ENCODE data around the gene SIRPB1.

SIRPB1 gene

DNA sequence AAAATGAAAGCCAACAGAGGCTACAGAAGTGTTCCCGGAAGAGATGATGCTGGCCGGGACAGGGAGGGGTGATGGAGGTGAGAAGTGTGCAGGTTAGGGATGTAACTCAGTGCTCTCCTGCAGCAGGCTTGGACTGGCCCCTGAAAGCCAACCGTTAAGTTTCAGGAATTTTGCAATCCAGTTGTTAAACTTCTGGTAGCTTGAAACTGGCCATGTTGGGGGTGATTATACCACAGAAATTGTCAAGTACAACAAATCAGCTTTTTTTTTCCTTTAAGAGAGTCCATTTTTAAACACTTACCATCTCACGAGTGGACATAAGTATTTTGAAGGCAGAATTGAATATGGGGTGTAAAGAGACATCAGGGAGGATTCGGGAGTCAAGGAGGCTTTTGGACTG is 8.8 kb upstream of the SIRPB1 start:
- Histone ChIP-seq H3K9ac (ENCODE audit: low read length in 5 of 5) (no peak overlapping the region), H3K27ac (ENCODE audit: low read depth, low read length) (no peak overlapping the region), H3K4me1 (ENCODE audit: control insufficient read depth in 5 of 5, insufficient read depth in 5 of 5, low read length in 5 of 5) (peaks cover 0 to 3% (median 0%) of the 10 kb centered on the region in 5 donors), H3K27me3 (ENCODE audit: control insufficient read depth in 5 of 5, insufficient read depth in 4 of 5, low read length in 5 of 5) (no peaks in the 10 kb centered on the region), H3K9me3 (ENCODE audit: control insufficient read depth in 5 of 5, low read length in 5 of 5) (no peaks in the 10 kb centered on the region), H3K4me3 (ENCODE audit: low read depth in 1 of 5, low read length in 5 of 5) (no peak overlapping the region), H3K36me3 (ENCODE audit: control insufficient read depth in 5 of 5, insufficient read depth in 5 of 5, low read length in 5 of 5) (no peaks in the 10 kb centered on the region)

DNA sequence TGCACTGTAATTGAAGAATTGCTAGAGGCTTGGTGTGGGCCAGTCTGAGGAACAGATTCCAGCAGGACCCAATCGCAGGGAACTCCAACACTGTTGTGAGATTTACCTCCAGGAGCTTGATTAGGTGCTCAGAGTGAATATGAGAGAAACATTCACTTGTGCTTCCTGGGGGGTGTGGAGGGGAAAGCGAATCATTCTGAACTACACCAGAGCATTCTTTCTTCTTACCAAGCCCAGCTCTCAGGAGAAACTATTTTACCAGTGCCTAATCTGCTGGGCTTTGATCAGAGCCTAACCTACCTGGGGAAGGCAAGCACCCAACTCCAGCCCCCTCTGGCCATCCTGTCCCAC is 7.4 kb upstream of the SIRPB1 start:
- Histone ChIP-seq H3K36me3 (ENCODE audit: control insufficient read depth in 5 of 5, insufficient read depth in 5 of 5, low read length in 5 of 5) (no peaks in the 10 kb centered on the region), H3K4me1 (ENCODE audit: control insufficient read depth in 5 of 5, insufficient read depth in 5 of 5, low read length in 5 of 5) (peaks cover 0 to 3% (median 0%) of the 10 kb centered on the region in 5 donors), H3K27ac (ENCODE audit: low read depth, low read length) (no peak overlapping the region), H3K9ac (ENCODE audit: low read length in 5 of 5) (no peak overlapping the region), H3K4me3 (ENCODE audit: low read depth in 1 of 5, low read length in 5 of 5) (no peak overlapping the region), H3K9me3 (ENCODE audit: control insufficient read depth in 5 of 5, low read length in 5 of 5) (no peaks in the 10 kb centered on the region), H3K27me3 (ENCODE audit: control insufficient read depth in 5 of 5, insufficient read depth in 4 of 5, low read length in 5 of 5) (no peaks in the 10 kb centered on the region)

DNA sequence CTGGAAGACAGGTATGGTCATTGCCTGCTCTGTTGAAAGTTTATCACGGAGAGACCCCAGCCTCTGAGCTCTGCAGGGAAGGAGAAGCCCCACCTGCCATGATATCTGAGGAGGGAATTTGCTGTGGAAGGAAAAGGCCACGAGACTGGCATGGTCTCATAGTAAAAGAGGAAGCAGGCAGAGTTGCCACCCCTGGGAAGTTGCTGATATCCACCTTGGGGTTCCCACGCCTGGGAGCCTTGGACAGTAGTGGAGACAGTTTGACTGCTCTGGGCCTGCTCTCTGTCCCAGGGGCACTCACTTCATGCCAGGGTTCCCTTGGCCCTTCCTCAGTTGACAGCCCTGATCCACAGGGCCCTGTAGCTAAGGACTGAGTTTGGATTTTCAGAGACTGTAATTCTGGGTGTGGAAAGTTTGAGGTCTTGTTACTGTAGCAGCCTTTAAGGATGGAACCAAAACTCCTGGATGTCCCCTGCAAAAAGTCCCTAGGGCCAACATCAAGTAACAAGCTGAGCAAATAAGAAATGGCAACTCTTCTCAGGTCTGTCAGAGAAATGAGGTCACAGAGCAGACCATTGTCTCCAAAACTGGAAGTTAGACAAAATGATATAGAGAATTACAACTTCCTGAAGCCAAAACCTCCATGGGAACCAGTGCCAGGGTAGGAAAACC is 6.9 kb upstream of the SIRPB1 start:
- H3K27ac ChIP-seq (ENCODE audit: low read depth, low read length), result no peak overlapping the region
- H3K9ac ChIP-seq (ENCODE audit: low read length in 5 of 5), result no peak overlapping the region
- H3K27me3 ChIP-seq (ENCODE audit: control insufficient read depth in 5 of 5, insufficient read depth in 4 of 5, low read length in 5 of 5), result no peaks in the 10 kb centered on the region
- H3K4me1 ChIP-seq (ENCODE audit: control insufficient read depth in 5 of 5, insufficient read depth in 5 of 5, low read length in 5 of 5), result peaks cover 0 to 3% (median 0%) of the 10 kb centered on the region in 5 donors
- H3K36me3 ChIP-seq (ENCODE audit: control insufficient read depth in 5 of 5, insufficient read depth in 5 of 5, low read length in 5 of 5), result no peaks in the 10 kb centered on the region
- H3K9me3 ChIP-seq (ENCODE audit: control insufficient read depth in 5 of 5, low read length in 5 of 5), result no peaks in the 10 kb centered on the region
- H3K4me3 ChIP-seq (ENCODE audit: low read depth in 1 of 5, low read length in 5 of 5), result no peak overlapping the region

DNA sequence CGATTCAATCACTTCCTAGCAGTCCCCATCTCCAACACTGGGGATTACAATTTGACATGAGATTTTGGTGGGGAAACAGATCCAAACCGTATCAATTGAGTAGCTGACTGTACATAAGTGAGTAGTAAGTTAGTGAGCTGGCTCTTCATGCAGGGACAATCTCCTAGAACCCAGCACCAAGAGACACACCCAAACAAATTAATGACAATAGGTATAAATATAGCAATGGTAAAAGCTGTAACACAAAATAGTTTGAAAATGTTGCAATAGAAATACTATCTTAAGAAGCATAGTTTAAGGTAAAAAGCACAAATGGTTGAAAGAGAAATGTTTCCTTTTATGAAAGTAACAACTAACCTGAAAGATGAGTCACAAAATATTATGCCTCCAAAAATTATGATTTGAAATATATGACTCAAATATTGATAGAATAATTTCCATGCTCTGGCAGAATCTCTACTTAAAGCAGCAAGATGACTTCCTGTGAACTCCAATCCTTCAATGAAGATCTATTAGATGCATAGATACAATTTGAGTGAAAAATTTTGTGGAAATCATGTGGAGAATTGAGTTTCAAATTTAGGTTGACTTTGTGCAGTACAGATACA is 5.4 kb upstream of the SIRPB1 start:
- Histone ChIP-seq H3K4me1 (ENCODE audit: control insufficient read depth in 5 of 5, insufficient read depth in 5 of 5, low read length in 5 of 5) (peaks cover 0 to 6% (median 0%) of the 10 kb centered on the region in 5 donors), H3K9ac (ENCODE audit: low read length in 5 of 5) (no peak overlapping the region), H3K36me3 (ENCODE audit: control insufficient read depth in 5 of 5, insufficient read depth in 5 of 5, low read length in 5 of 5) (no peaks in the 10 kb centered on the region), H3K4me3 (ENCODE audit: low read depth in 1 of 5, low read length in 5 of 5) (no peak overlapping the region), H3K27ac (ENCODE audit: low read depth, low read length) (no peak overlapping the region), H3K27me3 (ENCODE audit: control insufficient read depth in 5 of 5, insufficient read depth in 4 of 5, low read length in 5 of 5) (no peaks in the 10 kb centered on the region), H3K9me3 (ENCODE audit: control insufficient read depth in 5 of 5, low read length in 5 of 5) (no peaks in the 10 kb centered on the region)

DNA sequence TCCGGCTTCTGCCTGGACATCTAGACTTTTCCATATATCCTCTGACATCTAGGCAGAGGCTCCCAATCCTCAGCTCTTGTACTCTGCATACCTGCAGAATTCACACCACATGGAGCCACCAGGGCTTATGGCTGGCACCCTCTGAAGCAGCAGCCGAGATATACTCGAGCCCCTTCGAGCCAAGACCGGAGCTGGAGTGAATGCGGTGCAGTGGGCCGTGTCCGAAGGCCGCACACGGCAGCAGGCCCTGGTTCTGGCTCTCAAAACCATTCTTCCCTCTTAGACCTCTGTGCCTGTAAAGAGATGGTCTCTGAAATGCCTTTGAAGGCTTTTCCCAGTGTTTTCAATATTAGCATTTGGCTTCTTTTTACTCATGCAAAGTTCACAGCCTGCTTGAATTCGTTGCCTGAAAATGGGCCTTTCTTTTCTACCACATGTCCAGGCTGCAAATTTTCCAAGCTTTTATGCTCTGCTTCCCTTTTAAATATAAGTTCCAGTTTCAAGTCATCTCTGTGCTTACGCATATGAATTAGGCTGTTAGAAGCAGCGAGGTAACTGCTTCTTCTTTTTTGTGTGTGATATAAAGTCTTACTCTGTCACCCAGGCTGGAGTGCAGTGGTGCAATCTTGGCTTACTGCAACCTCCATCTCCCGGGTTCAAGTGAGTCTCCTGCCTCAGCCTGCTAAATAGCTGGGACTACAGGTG is 3.8 kb upstream of the SIRPB1 start:
- Histone ChIP-seq H3K27ac (ENCODE audit: low read depth, low read length) (no peak overlapping the region), H3K9ac (ENCODE audit: low read length in 5 of 5) (no peak overlapping the region), H3K27me3 (ENCODE audit: control insufficient read depth in 5 of 5, insufficient read depth in 4 of 5, low read length in 5 of 5) (no peaks in the 10 kb centered on the region), H3K4me1 (ENCODE audit: control insufficient read depth in 5 of 5, insufficient read depth in 5 of 5, low read length in 5 of 5) (peaks cover 0 to 13% (median 0%) of the 10 kb centered on the region in 5 donors), H3K9me3 (ENCODE audit: control insufficient read depth in 5 of 5, low read length in 5 of 5) (peaks cover 0 to 8% (median 7%) of the 10 kb centered on the region in 5 donors), H3K4me3 (ENCODE audit: low read depth in 1 of 5, low read length in 5 of 5) (no peak overlapping the region), H3K36me3 (ENCODE audit: control insufficient read depth in 5 of 5, insufficient read depth in 5 of 5, low read length in 5 of 5) (no peaks in the 10 kb centered on the region)

DNA sequence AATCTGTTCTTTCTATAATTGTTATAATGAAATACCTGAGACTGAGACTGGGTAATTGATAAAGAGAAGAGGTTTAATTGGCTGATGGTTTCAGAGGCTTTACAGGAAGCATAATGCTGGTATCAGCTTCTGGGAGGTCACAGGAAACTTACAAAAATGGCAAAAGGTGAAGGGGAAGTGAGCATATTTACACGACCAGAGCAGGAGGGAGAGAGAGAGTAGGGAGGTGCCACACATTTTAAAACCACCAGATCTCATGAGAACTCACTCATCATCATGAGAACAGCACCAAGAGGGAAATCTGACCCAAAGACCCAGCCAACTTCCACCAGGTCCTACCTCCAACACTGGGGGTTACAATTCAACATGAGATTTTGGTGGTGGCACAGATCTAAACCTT is 2.6 kb upstream of the SIRPB1 start:
- H3K9ac ChIP-seq (ENCODE audit: low read length in 5 of 5), result no peak overlapping the region
- no peak overlapping the region for H3K4me3 ChIP-seq (ENCODE audit: low read depth in 1 of 5, low read length in 5 of 5)
- peaks cover 0 to 13% (median under 1%) of the 10 kb centered on the region in 5 donors for H3K4me1 ChIP-seq (ENCODE audit: control insufficient read depth in 5 of 5, insufficient read depth in 5 of 5, low read length in 5 of 5)
- no peak overlapping the region for H3K27ac ChIP-seq (ENCODE audit: low read depth, low read length)
- no peaks in the 10 kb centered on the region for H3K27me3 ChIP-seq (ENCODE audit: control insufficient read depth in 5 of 5, insufficient read depth in 4 of 5, low read length in 5 of 5)
- peaks cover 0 to 11% (median 8%) of the 10 kb centered on the region in 5 donors for H3K9me3 ChIP-seq (ENCODE audit: control insufficient read depth in 5 of 5, low read length in 5 of 5)
- H3K36me3 ChIP-seq (ENCODE audit: control insufficient read depth in 5 of 5, insufficient read depth in 5 of 5, low read length in 5 of 5), result no peaks in the 10 kb centered on the region

DNA sequence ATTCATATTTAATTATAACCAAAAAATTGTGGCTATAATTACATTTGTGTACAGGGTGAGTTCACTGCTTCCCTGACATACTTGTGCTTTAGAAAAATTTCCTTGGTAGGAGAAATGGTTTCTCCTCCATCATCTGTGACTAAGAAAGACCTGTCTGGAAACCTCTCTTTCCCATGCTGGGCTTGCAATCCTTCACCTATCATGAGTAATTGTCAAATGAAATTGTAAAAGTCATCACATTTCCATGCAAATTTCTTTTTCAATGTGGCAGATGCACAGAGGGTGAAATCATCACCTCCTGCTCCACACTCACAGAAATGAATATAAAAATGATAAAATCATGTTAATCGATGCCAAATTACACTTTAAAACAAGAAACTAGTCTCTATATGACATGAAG is 1.5 kb upstream of the SIRPB1 start:
- Histone ChIP-seq H3K9ac (ENCODE audit: low read length in 5 of 5) (no peak overlapping the region), H3K4me1 (ENCODE audit: control insufficient read depth in 5 of 5, insufficient read depth in 5 of 5, low read length in 5 of 5) (peaks cover 0 to 11% (median 0%) of the 10 kb centered on the region in 5 donors), H3K36me3 (ENCODE audit: control insufficient read depth in 5 of 5, insufficient read depth in 5 of 5, low read length in 5 of 5) (no peaks in the 10 kb centered on the region), H3K9me3 (ENCODE audit: control insufficient read depth in 5 of 5, low read length in 5 of 5) (peaks cover 0 to 11% (median 8%) of the 10 kb centered on the region in 5 donors), H3K27ac (ENCODE audit: low read depth, low read length) (no peak overlapping the region), H3K4me3 (ENCODE audit: low read depth in 1 of 5, low read length in 5 of 5) (no peak overlapping the region), H3K27me3 (ENCODE audit: control insufficient read depth in 5 of 5, insufficient read depth in 4 of 5, low read length in 5 of 5) (no peaks in the 10 kb centered on the region)

DNA sequence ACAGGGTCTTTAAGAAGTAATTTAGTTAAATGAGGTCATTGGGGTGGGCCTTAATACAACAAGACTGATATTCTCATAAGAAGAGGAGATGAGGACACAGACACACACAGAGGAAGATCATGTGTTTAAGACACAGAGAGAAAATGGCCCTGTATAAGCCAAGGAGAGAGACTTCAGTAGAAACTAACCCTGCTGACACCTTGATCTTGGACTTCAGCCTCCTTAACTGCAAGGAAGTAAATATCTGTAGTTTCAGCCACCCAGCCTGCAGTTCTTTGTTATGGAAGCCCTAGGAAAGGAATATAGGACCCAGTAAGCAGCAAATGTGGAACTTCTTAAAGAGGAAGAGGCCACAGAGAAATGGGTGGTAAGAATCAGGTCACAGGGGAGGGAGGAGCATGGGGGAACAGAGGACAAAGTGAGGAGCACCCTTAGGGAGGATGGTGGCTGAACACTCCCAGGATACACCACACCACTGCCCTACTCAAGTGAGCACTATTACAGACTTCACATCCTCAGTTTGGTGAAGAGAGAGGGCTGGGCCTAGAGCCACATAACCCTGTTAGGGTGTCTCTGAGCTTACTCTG is 762 bp downstream of the SIRPB1 start:
- Histone ChIP-seq H3K36me3 (ENCODE audit: control insufficient read depth in 5 of 5, insufficient read depth in 5 of 5, low read length in 5 of 5) (no peaks in the 10 kb centered on the region), H3K4me1 (ENCODE audit: control insufficient read depth in 5 of 5, insufficient read depth in 5 of 5, low read length in 5 of 5) (peaks cover 0 to 11% (median 0%) of the 10 kb centered on the region in 5 donors), H3K4me3 (ENCODE audit: low read depth in 1 of 5, low read length in 5 of 5) (no peak overlapping the region), H3K9ac (ENCODE audit: low read length in 5 of 5) (no peak overlapping the region), H3K27me3 (ENCODE audit: control insufficient read depth in 5 of 5, insufficient read depth in 4 of 5, low read length in 5 of 5) (no peaks in the 10 kb centered on the region), H3K9me3 (ENCODE audit: control insufficient read depth in 5 of 5, low read length in 5 of 5) (peaks cover 0 to 11% (median 8%) of the 10 kb centered on the region in 5 donors), H3K27ac (ENCODE audit: low read depth, low read length) (no peak overlapping the region)

DNA sequence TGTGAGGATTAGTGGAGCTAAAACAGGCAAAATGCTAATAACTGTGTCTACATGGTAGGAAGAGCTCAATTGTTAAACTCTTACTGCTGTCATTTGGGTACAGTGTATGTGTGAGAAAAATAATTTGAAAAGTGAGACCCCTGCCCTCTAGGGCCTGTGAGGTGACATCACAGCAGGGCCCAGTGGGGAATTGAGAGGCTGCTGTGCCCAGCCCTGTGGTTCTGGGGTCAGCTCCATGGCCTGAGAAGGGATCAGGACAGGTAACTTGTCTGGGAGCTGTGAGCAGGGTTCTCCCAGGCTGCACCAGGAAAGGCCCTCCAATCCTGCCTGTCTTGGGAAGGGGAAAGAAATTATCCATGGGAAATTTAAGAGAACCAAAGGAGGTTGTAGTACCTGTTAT is 1.3 kb downstream of the SIRPB1 start:
- Histone ChIP-seq H3K27me3 (ENCODE audit: control insufficient read depth in 5 of 5, insufficient read depth in 4 of 5, low read length in 5 of 5) (no peaks in the 10 kb centered on the region), H3K4me1 (ENCODE audit: control insufficient read depth in 5 of 5, insufficient read depth in 5 of 5, low read length in 5 of 5) (peaks cover 0 to 11% (median 0%) of the 10 kb centered on the region in 5 donors), H3K27ac (ENCODE audit: low read depth, low read length) (no peak overlapping the region), H3K36me3 (ENCODE audit: control insufficient read depth in 5 of 5, insufficient read depth in 5 of 5, low read length in 5 of 5) (no peaks in the 10 kb centered on the region), H3K9me3 (ENCODE audit: control insufficient read depth in 5 of 5, low read length in 5 of 5) (peaks cover 0 to 11% (median 8%) of the 10 kb centered on the region in 5 donors), H3K9ac (ENCODE audit: low read length in 5 of 5) (no peak overlapping the region), H3K4me3 (ENCODE audit: low read depth in 1 of 5, low read length in 5 of 5) (no peak overlapping the region)

Measured in subcutaneous abdominal adipose tissue (tissue), 5 donors.